GM13976 (cell line): Measurements from ENCODE around the gene SHKBP1.

ENCODE experiments used
- DNase-seq: peaks from one replicate; pipeline ENCODE4 v3.0.0; 2012; ENCODE audit warnings: low spot score
- in situ Hi-C: fragments of 300-500 bp; cut with MboI; formaldehyde crosslinking; loops from one replicate; pipeline ENCODE4 v1.12.0; 2022; ENCODE audit warnings: low sequenced_read_pairs, mixed read lengths, inconsistent platforms; ENCODE audit not compliant: unreplicated experiment
- TF ChIP-seq, protein P1 (sequence below): IDR thresholded peaks from 2 replicates; pipeline ENCODE4 v1.5.1; 2012; ENCODE audit warnings: borderline replicate concordance, mild to moderate bottlenecking; ENCODE audit not compliant: insufficient read depth; ENCODE audit errors: extremely low read depth, missing control alignments, control extremely low read depth

The SHKBP1 gene, protein sequence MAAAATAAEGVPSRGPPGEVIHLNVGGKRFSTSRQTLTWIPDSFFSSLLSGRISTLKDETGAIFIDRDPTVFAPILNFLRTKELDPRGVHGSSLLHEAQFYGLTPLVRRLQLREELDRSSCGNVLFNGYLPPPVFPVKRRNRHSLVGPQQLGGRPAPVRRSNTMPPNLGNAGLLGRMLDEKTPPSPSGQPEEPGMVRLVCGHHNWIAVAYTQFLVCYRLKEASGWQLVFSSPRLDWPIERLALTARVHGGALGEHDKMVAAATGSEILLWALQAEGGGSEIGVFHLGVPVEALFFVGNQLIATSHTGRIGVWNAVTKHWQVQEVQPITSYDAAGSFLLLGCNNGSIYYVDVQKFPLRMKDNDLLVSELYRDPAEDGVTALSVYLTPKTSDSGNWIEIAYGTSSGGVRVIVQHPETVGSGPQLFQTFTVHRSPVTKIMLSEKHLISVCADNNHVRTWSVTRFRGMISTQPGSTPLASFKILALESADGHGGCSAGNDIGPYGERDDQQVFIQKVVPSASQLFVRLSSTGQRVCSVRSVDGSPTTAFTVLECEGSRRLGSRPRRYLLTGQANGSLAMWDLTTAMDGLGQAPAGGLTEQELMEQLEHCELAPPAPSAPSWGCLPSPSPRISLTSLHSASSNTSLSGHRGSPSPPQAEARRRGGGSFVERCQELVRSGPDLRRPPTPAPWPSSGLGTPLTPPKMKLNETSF

DNA sequence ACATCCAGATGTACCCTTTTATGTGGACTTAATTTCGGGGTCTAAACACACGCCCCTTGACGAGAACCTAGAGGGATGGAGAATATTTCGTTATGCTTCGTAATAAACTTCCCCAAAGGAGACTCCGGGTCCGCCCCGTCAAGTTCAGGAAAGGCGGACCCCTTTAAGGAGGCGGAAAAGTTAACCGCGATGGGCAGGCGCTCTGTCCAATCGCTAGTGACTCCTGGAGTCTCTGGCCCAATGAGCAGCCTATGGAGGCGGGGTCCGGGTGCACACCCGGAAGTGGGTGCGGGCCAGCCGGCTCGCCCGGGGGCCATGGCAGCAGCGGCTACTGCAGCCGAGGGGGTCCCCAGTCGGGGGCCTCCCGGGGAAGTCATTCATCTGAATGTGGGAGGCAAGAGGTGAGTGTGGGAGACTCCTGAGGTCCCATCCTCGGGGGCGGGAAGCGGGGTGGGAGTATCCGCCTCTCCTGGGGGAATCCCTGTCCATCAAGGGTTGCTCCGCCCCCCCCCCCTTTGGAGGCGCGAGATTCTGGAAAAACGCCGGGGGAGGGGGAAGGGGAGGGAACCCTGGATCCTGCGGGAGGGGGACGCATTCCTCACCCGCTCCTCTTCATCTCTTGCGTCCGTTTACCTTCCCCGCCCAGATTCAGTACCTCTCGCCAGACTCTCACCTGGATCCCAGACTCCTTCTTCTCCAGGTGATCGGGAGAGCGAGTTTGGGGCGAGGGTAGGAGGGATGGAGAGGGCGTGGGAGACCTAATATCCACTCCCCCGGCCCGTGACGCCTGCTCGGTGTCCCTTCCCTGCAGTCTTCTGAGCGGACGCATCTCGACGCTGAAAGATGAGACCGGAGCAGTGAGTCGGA lies at the start of gene SHKBP1:
TSS of gene SHKBP1 (plus strand) at position 289 of the 867 bp plus-strand sequence. CDS start at position 316, 27 bp downstream.
- DNase-seq = peak; percentile 100
- in situ Hi-C loops = no loop called here
- TF ChIP-seq, protein P1, sequence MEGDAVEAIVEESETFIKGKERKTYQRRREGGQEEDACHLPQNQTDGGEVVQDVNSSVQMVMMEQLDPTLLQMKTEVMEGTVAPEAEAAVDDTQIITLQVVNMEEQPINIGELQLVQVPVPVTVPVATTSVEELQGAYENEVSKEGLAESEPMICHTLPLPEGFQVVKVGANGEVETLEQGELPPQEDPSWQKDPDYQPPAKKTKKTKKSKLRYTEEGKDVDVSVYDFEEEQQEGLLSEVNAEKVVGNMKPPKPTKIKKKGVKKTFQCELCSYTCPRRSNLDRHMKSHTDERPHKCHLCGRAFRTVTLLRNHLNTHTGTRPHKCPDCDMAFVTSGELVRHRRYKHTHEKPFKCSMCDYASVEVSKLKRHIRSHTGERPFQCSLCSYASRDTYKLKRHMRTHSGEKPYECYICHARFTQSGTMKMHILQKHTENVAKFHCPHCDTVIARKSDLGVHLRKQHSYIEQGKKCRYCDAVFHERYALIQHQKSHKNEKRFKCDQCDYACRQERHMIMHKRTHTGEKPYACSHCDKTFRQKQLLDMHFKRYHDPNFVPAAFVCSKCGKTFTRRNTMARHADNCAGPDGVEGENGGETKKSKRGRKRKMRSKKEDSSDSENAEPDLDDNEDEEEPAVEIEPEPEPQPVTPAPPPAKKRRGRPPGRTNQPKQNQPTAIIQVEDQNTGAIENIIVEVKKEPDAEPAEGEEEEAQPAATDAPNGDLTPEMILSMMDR = no peak

DNA sequence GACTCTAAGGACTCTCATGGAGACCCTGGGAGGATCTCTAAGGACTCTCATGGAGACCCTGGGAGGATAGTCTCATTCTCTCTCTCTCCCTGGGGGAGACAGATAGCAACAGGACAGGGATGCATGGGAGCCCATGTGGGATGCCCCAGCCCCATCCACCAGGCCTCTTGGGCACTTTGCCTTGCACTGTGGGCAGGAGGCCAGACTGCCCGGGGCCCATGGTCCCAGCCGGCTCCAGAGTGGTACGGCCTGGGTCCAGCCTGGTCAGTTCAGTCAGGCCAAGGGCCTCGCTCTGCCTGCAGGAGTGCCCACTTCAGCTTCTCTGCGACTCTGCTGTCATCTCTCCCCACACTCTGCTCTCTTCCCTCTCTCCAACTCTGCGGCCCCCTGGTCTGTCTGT lies 48.6 kb upstream of the SHKBP1 start:
- TF ChIP-seq, protein P1 = no peak
- no peak for DNase-seq
- in situ Hi-C loops = no loop called here

DNA sequence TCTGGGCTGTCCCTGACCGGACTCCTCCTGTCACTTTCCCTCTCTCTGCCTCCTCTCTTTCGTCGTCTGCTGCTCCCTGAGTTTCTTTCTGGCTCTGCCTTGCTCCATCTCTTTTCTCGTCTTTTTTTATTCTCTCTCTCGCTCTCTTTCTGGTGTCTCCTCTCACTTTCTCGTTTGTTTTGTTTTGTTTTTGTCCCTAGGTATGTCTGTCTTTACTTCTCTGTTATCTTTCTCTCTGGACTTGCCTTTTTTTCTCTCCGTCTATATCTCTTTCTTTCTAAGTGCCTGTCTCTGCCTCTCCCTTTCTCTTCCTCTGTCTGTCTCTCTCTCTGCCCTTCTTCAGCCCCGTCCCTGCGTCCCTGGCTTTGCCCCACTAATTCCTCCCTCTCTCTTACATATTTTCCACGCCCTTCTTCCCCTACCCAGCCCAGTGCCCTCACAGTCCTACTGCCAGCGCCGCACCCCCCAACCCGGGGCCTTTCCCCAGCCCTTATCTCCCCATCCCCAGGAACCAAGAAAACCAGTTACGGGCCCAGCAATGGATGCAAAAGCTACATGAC lies 48.1 kb upstream of the SHKBP1 start:
- no peak for DNase-seq
- TF ChIP-seq, protein P1 = no peak
- in situ Hi-C loops = no loop called here

DNA sequence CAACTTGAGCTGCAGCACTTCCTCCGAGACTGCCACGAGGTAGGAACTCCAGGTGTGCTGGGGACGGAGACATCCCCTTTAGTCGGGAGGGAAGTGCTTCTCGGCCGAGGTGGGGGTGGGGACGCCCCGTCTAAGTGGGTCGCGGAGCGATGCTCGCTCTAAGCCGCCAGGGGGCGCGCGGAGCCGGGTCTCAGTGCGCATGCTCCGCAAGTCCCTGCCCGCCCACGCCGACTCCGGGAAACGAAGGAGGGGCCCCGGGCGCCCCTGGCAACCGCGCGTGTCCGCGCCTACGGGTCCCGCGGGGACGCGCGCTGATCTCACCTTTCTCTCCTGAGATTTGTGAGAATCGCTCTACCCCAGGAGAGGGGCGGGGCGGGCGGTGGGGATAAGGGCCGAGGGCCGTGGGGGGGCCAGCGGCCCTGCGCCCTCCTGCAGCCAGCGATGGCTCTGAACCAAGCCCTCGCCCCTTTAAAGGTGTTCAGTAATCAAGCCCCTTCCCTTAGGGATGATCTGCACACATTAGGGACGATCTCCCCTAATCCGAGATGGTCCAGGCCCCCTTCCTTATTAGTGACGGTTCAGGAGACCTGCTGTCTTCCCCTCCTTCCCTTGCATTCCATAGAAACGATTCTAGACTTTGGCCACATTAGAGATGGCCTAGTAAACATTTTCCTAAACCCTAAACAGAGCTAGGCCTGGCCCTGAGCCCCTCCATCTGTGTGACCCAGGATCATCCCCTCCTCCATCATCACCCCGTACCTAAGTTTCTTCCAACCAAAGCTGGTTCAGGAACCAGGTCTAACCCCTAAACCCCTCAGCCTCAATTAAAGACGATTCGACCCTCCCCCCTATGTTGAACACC lies 47.3 kb upstream of the SHKBP1 start:
- in situ Hi-C loops = no loop called here
- DNase-seq = peak; percentile 99
- TF ChIP-seq, protein P1 = peak; percentile 95

DNA sequence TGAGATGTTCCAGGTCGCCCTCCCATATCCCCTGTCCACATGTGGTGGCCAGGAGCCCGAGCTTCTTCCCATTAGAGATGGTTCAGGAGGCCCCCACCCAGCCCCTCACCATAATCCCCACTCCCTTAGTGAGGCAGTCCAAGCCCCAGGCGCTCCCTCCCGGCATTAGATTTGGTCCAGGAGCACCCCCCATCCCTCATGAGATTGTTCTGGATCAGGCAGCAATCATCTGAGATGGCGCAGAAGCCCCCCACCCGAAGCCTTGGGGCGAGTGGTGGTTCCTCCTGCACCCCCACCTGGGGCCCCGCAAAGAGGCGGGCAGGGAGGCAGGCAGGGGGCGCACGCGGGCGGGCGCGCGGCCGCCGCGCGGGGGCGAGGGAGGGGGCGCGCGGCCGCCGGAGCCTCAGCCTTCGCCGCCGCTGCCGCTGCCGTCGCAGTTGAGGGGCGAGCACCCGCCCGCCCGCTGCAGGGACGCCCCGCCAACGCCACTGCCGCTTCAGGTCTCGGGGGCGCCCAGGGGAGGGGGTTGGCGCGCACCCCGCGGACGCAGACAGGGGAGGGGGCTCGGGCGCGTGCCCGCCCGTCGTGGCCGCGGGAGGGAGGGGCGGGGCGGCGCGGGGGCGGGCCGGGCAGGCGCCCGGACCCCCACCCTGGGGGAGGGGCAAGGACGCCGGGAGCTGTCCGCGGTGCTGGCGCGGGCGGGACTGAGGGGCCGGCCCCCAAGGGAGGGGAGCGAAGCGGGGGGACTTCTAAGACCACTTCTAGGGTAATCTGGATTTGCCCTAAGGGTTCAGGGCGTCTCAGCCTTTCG lies 46.4 kb upstream of the SHKBP1 start:
- in situ Hi-C loops = no loop called here
- TF ChIP-seq, protein P1 = peak; percentile 26
- peak; percentile 62 for DNase-seq
